HG02759 (cell line): ENCODE results near the gene RNPEPL1.

Source experiments
- ATAC-seq: cut with Tn5 transposase; IDR thresholded peaks from one replicate; pipeline ENCODE4 v1.9.1; 2021; ENCODE audit warnings: mild to moderate bottlenecking, moderate library complexity; ENCODE audit not compliant: unreplicated experiment

The RNPEPL1 gene

DNA sequence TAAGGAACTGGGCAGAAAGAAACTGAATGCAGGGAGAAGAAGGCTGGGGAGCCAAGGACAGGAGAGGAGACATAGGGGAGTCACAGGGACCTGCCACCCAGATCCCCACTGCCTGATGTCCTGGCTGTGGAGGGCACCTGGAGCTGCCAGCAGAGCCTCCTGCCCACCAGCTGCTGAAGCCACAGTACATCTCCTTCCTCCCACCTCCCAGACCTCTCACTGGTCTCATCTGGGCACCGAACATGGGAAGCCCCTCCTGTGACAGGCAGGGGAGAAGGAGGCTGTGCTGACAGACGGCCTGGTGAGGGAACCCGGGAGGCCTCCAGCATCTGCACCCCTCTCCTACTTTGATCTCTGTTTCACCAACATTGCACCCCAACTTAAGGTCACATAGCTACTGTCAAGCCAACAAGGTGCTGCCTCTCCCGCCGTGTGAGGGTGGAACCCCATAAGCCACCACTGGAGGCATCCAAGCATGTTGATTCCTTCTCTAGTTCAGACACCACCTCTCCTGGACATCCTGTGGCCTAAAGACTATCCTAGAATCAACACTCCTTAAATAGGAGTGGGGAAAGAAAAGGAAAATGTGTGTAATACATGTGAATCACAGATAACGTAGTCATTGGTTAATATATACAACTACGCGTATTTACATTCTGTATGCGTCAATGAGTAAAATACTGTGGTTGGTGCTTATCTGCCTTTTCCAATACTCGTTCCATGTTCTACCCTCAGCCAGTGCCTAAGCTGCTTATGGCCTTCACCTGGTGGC is 3.5 kb upstream of the RNPEPL1 start:
- no peak for ATAC-seq

DNA sequence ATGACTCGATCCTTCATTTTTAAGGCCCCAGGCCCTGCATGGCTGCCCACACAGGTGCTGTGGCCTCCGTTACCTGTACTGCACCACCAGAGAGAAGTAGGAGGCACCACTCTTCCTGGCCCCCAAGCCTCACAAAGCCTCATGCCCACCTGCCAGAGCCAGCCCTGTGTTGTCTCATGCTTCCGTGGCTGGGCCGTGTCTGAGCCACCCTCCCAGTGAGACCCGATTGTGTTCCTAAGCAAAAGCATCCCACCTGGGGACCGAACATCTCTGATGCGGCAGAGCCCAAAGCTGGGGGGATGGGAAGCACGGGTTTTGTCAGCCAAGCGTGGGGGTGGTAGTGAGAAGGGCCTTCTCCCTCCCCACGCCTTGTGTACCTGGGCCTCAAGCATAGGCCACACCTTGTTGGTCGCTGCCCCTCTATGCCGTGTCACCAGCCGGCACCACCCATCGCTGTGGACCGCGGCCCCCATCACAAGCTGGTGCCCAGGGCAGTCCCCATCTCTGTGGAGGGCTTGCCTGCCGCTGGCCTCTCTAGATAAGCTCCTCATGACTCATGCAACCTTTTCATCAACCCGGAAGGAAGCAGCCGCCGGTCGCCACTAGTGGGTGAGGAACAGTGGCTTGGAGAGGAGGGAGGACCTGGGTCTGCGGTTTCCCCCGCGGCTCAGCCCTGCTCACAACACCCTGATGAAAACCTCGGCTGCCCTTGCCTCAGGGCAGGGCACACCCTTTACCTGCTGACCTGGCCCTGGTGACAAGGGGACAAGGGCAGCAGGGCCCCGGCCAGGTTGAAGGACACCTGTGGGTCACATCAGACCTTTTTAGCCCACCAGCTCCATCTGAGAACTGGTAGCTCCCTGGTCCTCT is 2.7 kb upstream of the RNPEPL1 start:
- peak; percentile 26 for ATAC-seq

- ATAC-seq, result peak; percentile 49
Observed at GRCh38 chr2:240566203-240567136, 1.8 kb upstream of the RNPEPL1 start.

- no peak for ATAC-seq
Observed at GRCh38 chr2:240567137-240567871, 980 bp upstream of the RNPEPL1 start.

DNA sequence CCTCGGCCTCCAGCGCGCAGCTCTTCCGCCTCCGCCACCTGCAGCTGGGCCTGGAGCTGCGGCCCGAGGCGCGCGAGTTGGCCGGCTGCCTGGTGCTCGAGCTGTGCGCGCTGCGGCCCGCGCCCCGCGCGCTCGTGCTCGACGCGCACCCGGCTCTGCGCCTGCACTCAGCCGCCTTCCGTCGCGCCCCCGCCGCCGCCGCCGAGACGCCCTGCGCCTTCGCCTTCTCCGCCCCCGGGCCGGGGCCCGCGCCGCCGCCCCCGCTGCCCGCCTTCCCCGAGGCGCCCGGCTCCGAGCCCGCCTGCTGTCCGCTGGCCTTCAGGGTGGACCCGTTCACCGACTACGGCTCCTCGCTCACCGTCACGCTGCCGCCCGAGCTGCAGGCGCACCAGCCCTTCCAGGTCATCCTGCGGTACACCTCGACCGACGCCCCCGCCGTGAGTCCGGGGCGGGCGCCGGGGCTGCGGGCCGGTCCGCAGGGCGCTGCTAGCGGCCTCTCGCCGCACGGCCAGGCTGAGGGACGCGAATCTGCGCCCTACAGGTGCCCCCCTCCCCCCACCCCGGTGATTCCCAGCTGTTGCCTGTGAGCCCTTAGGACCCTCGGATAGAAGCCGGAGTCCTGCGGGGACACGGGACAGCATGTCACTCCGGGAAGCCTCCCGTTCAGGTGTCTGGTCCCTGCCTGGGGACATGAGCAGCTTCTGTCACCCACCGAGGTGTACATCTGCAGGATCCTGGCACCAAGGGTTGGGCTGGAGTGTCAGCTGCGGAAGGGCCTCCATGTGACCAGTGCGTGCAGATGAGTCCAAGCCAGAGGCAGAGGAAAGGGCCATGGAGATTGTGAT is 616 bp downstream of the RNPEPL1 start:
- peak; percentile 32 for ATAC-seq

- ATAC-seq, result no peak
Observed at GRCh38 chr2:240569523-240569997, 1.3 kb downstream of the RNPEPL1 start.

GRCh38 chr2:240569998-240570530 is 1.8 kb downstream of the RNPEPL1 start:
- no peak for ATAC-seq

GRCh38 chr2:240570531-240571313 is 2.4 kb downstream of the RNPEPL1 start:
- no peak for ATAC-seq

GRCh38 chr2:240571314-240571973 is 3.2 kb downstream of the RNPEPL1 start:
- ATAC-seq, result no peak

- no peak for ATAC-seq
Observed at GRCh38 chr2:240572141-240573031, 4.1 kb downstream of the RNPEPL1 start.

GRCh38 chr2:240573071-240573515 is 4.8 kb downstream of the RNPEPL1 start:
- ATAC-seq, result no peak

DNA sequence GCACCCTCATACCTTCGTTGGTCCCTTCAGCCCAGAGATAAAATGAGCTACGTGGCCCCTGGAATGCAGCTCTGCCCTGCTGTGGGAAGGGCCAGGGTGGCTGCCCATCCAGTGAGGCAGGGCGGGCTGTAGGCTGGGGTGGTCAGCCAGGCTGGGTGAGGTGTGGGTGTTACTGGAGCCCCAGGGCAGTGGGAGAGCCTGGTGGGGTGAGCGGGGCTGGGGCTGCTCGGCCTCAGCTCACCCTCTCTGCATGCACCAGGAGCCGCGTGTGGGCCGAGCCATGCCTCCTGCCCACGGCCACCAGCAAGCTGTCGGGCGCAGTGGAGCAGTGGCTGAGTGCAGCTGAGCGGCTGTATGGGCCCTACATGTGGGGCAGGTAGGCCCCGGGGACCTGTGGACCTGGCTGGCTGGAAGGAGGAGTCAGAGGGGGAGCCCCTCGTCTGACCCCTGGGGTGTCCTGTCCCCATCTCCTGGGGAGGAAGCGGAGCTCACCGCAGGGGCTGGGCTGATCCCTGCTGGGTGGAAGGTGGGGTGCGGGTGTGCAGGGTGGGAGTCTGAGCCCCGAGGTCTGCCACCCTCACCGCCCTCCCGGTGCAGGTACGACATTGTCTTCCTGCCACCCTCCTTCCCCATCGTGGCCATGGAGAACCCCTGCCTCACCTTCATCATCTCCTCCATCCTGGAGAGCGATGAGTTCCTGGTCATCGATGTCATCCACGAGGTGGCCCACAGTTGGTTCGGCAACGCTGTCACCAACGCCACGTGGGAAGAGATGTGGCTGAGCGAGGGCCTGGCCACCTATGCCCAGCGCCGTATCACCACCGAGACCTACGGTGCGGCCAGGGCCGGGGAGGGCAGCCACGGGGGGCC is 5.5 kb downstream of the RNPEPL1 start:
- ATAC-seq, result no peak

DNA sequence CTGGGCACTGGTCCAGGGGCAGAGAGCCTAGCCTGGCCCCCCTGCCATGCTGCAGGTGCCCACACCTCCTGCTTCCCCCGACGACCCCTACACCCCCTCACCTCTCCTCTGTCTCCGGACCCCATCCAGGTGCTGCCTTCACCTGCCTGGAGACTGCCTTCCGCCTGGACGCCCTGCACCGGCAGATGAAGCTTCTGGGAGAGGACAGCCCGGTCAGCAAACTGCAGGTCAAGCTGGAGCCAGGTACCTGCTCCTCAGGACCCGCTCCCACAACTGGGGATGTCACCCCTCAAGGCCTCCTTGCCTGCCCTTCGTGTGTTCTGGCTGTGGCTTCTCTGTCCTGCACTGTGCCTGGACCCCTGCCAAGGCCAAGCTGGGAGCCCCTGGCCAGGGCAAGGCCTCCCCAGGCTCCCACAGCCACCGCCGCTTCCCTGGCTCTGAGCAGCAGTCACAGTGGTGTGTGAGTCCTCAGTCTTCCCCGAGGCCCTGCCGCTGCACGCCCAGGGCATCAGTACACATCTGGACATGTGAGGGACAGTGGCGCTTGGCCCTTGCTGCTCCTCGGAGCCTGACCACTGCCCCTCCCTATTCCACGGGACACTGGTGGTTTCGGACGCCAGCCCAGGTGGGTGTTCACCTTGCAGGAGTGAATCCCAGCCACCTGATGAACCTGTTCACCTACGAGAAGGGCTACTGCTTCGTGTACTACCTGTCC is 6.3 kb downstream of the RNPEPL1 start:
- ATAC-seq, result no peak

GRCh38 chr2:240575101-240575965 is 7.0 kb downstream of the RNPEPL1 start:
- ATAC-seq, result no peak
